Caco-2 (cell line): Measurements from ENCODE around the gene UQCRH. TPM values are rescaled to one million over a fixed set of nuclear protein-coding genes. Genes with fewer than 3 reads are reported as not detected.

Experiments
- BruUV-seq: library from RNA; stranded (reverse); fragments of 400-500 nt; replicated peaks from 2 replicates; lab custom pipeline; 2021; lab: Mats Ljungman, UMichigan
- CTCF ChIA-PET: fragments of 300-600 bp; sonication (Branson Sonifier 250); formaldehyde crosslinking; loops from one replicate; lab custom pipeline; 2022; ENCODE audit warnings: antibody characterized with exemption; lab: Charles Lee
- POLR2A ChIA-PET: fragments of 300-600 bp; sonication (Branson Sonifier 250); formaldehyde crosslinking; loops from one replicate; lab custom pipeline; 2022; ENCODE audit warnings: antibody characterized with exemption; lab: Charles Lee
- DNase-seq, 2 experiments: peaks; one replicate each; pipeline versions ENCODE4 v3.0.0 to v3.0.0-alpha.2; 2020 to 2022
- H3K27me3 ChIP-seq: replicated peaks from 2 replicates; pipeline ENCODE4 v1.6.0; 2011; ENCODE audit warnings: low read length; ENCODE audit not compliant: control insufficient read depth, insufficient read depth
- H3K36me3 ChIP-seq: 2 replicates; pipeline ENCODE4 v1.5.1; 2011; ENCODE audit warnings: low read length; ENCODE audit not compliant: control insufficient read depth, insufficient read depth
- H3K4me1 ChIP-seq: fragments of 250-450 bp; sonication (Bioruptor Pico); 2 replicates; pipeline ENCODE4 v1.5.1; 2020; ENCODE audit warnings: mild to moderate bottlenecking
- H3K4me3 ChIP-seq: 2 replicates; pipeline ENCODE4 v1.5.1; 2011; ENCODE audit warnings: low read depth, mild to moderate bottlenecking, control low read depth, low read length
- H3K9me3 ChIP-seq: fragments of 250-450 bp; sonication (Bioruptor Pico); 2 replicates; pipeline ENCODE4 v1.5.1; 2020; ENCODE audit warnings: mild to moderate bottlenecking, moderate library complexity
- H3K27ac Mint-ChIP-seq: one replicate; pipeline ENCODE4 v1.8.0; 2022; ENCODE audit warnings: mixed read lengths; ENCODE audit not compliant: unreplicated experiment
- H3K27me3 Mint-ChIP-seq: one replicate; pipeline ENCODE4 v1.8.0; 2022; ENCODE audit warnings: mixed read lengths; ENCODE audit not compliant: insufficient read depth, unreplicated experiment
- H3K36me3 Mint-ChIP-seq: one replicate; pipeline ENCODE4 v1.8.0; 2022; ENCODE audit warnings: mild to moderate bottlenecking, mixed read lengths; ENCODE audit not compliant: insufficient read depth, unreplicated experiment
- H3K4me1 Mint-ChIP-seq: one replicate; pipeline ENCODE4 v1.8.0; 2022; ENCODE audit warnings: low read depth, mixed read lengths; ENCODE audit not compliant: unreplicated experiment
- H3K4me3 Mint-ChIP-seq: one replicate; pipeline ENCODE4 v1.8.0; 2022; ENCODE audit warnings: mild to moderate bottlenecking, moderate library complexity, mixed read lengths; ENCODE audit not compliant: unreplicated experiment
- H3K9me3 Mint-ChIP-seq: one replicate; pipeline ENCODE4 v1.8.0; 2022; ENCODE audit warnings: mixed read lengths; ENCODE audit not compliant: unreplicated experiment
- CTCF ChIP-seq, 2 experiments: fragments of 200-600 bp in 1 of 2; IDR thresholded peaks; 1 replicate in 1 of 2; 2 replicates in 1 of 2; pipeline versions ENCODE4 v1.5.1 to v1.8.0; 2011 to 2022; ENCODE audit warnings: antibody characterized with exemption in 1 of 2, control low read depth in 1 of 2, inconsistent platforms in 1 of 2, low read depth in 1 of 2, low read length in 1 of 2, mild to moderate bottlenecking in 1 of 2, moderate library complexity in 1 of 2; ENCODE audit not compliant: insufficient read depth in 1 of 2, severe bottlenecking in 1 of 2, unreplicated experiment in 1 of 2
- intact Hi-C: fragments of 100-400 bp; cut with micrococcal nuclease; formaldehyde crosslinking; loops from one replicate; pipeline ENCODE4 v1.10.0; 2022; ENCODE audit not compliant: unreplicated experiment
- total RNA-seq: library from RNA; stranded (reverse); gene quantifications from 2 replicates; pipeline ENCODE4 v1.2.3, GENCODE V29; 2022

Gene UQCRH
- total RNA-seq, 1 experiment from 2014 or later = 277 TPM

GRCh38 chr1:46342084-46342656 lies 38.7 kb downstream of the UQCRH start:
- ChIA-PET CTCF (no interaction called here), POLR2A (no interaction called here)
- Histone ChIP-seq H3K27me3 (no peaks in the 10 kb centered on the region), H3K9me3 (no peaks in the 10 kb centered on the region), H3K4me3 (no peak overlapping the region), H3K36me3 (no peaks in the 10 kb centered on the region), H3K4me1 (no peaks in the 10 kb centered on the region)
- TF ChIP-seq CTCF (IDR thresholded peaks at IDR 0.05; ENCODE audit: insufficient read depth in 1 of 2, low read depth in 1 of 2, low read length in 1 of 2, severe bottlenecking in 1 of 2, unreplicated experiment in 1 of 2) = peak in 1 of 2 experiments; percentile 15
- intact Hi-C loops = loop anchor here (10.0 kb wide), 1 partner anchor 57 kb away; no protein-coding TSS in a partner anchor
- H3K4me3 Mint-ChIP-seq = peak overlapping the region; percentile 93
- H3K9me3 Mint-ChIP-seq = no peaks in the 10 kb centered on the region
- BruUV-seq = no TSS peak
- DNase-seq = no peak
- H3K27me3 Mint-ChIP-seq = no peaks in the 10 kb centered on the region
- peaks cover 18% of the 10 kb centered on the region for H3K4me1 Mint-ChIP-seq
- peaks cover 32% of the 10 kb centered on the region for H3K36me3 Mint-ChIP-seq
- H3K27ac Mint-ChIP-seq = peak overlapping the region; percentile 95

- Histone ChIP-seq H3K9me3 (no peaks in the 10 kb centered on the region), H3K4me1 (no peaks in the 10 kb centered on the region), H3K4me3 (no peak overlapping the region), H3K36me3 (no peaks in the 10 kb centered on the region), H3K27me3 (no peaks in the 10 kb centered on the region)
- Mint-ChIP-seq H3K36me3 (peaks cover 34% of the 10 kb centered on the region), H3K9me3 (no peaks in the 10 kb centered on the region), H3K27me3 (no peaks in the 10 kb centered on the region), H3K4me3 (peak overlapping the region; percentile 93), H3K27ac (peak overlapping the region; percentile 95), H3K4me1 (peaks cover 24% of the 10 kb centered on the region)
- BruUV-seq = no TSS peak
- TF ChIP-seq CTCF (IDR thresholded peaks at IDR 0.05; ENCODE audit: insufficient read depth in 1 of 2, low read depth in 1 of 2, low read length in 1 of 2, severe bottlenecking in 1 of 2, unreplicated experiment in 1 of 2) = no peak
- POLR2A ChIA-PET = no interaction called here
- CTCF ChIA-PET = no interaction called here
- DNase-seq = no peak
- intact Hi-C loops = loop anchor here (10.0 kb wide), 1 partner anchor 58 kb away; no protein-coding TSS in a partner anchor
Observed at GRCh38 chr1:46342677-46343350, 39.3 kb downstream of the UQCRH start.

- intact Hi-C loops = loop anchor here (10.0 kb wide), 1 partner anchor 59 kb away; no protein-coding TSS in a partner anchor
- Mint-ChIP-seq H3K9me3 (no peaks in the 10 kb centered on the region), H3K36me3 (peaks cover 39% of the 10 kb centered on the region), H3K27me3 (no peaks in the 10 kb centered on the region), H3K4me1 (peaks cover 25% of the 10 kb centered on the region), H3K27ac (no peak overlapping the region), H3K4me3 (no peak overlapping the region)
- POLR2A ChIA-PET = interaction anchor here (0.6 kb wide), 1 partner anchor 409 kb away, joined by 3 read pairs; no protein-coding TSS in a partner anchor
- Histone ChIP-seq H3K9me3 (no peaks in the 10 kb centered on the region), H3K36me3 (no peaks in the 10 kb centered on the region), H3K27me3 (no peaks in the 10 kb centered on the region), H3K4me1 (no peaks in the 10 kb centered on the region), H3K4me3 (no peak overlapping the region)
- CTCF ChIA-PET = interaction anchor here (1.0 kb wide), 1 partner anchor 10 kb away, joined by 3 read pairs; no protein-coding TSS in a partner anchor
- DNase-seq = no peak
- BruUV-seq = no TSS peak
- no peak for TF ChIP-seq CTCF (IDR thresholded peaks at IDR 0.05; ENCODE audit: insufficient read depth in 1 of 2, low read depth in 1 of 2, low read length in 1 of 2, severe bottlenecking in 1 of 2, unreplicated experiment in 1 of 2)
Observed at GRCh38 chr1:46343351-46343695, 39.8 kb downstream of the UQCRH start.
